GM12878 (cell line): ENCODE data around the gene CSRP1. TPM values are rescaled to one million over a fixed set of nuclear protein-coding genes. Genes with fewer than 3 reads are reported as not detected.

Source experiments
- BHLHE40 ChIP-seq, 2 experiments: fragments of 450-650 bp in 1 of 2; IDR thresholded peaks; 2 replicates each; pipeline ENCODE4 v1.6.1; 2011 to 2017; ENCODE audit warnings: low read depth in 2 of 2, borderline replicate concordance in 1 of 2, improper control_type of control experiment in 1 of 2, low read length in 1 of 2, mild to moderate bottlenecking in 1 of 2
- DPF2 ChIP-seq: fragments of 450-650 bp; IDR thresholded peaks from 2 replicates; pipeline ENCODE4 v1.6.1; 2017; ENCODE audit warnings: mild to moderate bottlenecking
- ELK1 ChIP-seq: IDR thresholded peaks from 2 replicates; pipeline ENCODE4 v1.6.1; 2012; ENCODE audit warnings: low read depth, low read length, improper control_type of control experiment
- ETV6 ChIP-seq, 2 experiments: fragments of 450-650 bp in 1 of 2; IDR thresholded peaks in 1 of 2; conservative IDR thresholded peaks in 1 of 2; 2 replicates each; pipeline ENCODE4 v1.6.1; 2014; ENCODE audit warnings: antibody characterized with exemption in 1 of 2, borderline replicate concordance in 1 of 2, low read depth in 1 of 2, mild to moderate bottlenecking in 1 of 2, moderate library complexity in 1 of 2
- KAT2A ChIP-seq: conservative IDR thresholded peaks from 2 replicates; pipeline ENCODE4 v1.6.1; 2011; ENCODE audit warnings: low read depth, low read length; ENCODE audit not compliant: control insufficient read depth
- KDM1A ChIP-seq: fragments of 200-600 bp; sonication (generic); IDR thresholded peaks from 2 replicates; pipeline ENCODE4 v1.6.1; 2016; ENCODE audit warnings: borderline replicate concordance
- LARP7 ChIP-seq: fragments of 450-650 bp; IDR thresholded peaks from 2 replicates; pipeline ENCODE4 v1.6.1; 2017; ENCODE audit warnings: mild to moderate bottlenecking
- MXI1 ChIP-seq: fragments of 150-350 bp; IDR thresholded peaks from 2 replicates; pipeline ENCODE4 v1.6.1; 2011; ENCODE audit warnings: low read depth, mild to moderate bottlenecking, inconsistent platforms, low read length, improper control_type of control experiment
- NR2F1 ChIP-seq: fragments of 450-650 bp; conservative IDR thresholded peaks from 2 replicates; pipeline ENCODE4 v1.6.1; 2017; ENCODE audit warnings: mild to moderate bottlenecking
- POU2F2 ChIP-seq: IDR thresholded peaks from 3 replicates; pipeline ENCODE4 v1.6.1; 2011; ENCODE audit warnings: low read depth, mild to moderate bottlenecking, low read length, borderline replicate concordance
- RCOR1 ChIP-seq: conservative IDR thresholded peaks from 2 replicates; pipeline ENCODE4 v1.6.1; 2012; ENCODE audit warnings: low read depth, low read length, improper control_type of control experiment
- RELB ChIP-seq: fragments of 450-650 bp; IDR thresholded peaks from 2 replicates; pipeline ENCODE4 v1.6.1; 2017; ENCODE audit warnings: low read depth, mild to moderate bottlenecking, moderate library complexity
- RFX5 ChIP-seq: IDR thresholded peaks from 2 replicates; pipeline ENCODE4 v1.6.1; 2011; ENCODE audit warnings: low read depth, low read length, improper control_type of control experiment
- SMAD5 ChIP-seq: IDR thresholded peaks from 2 replicates; pipeline ENCODE4 v1.6.1; 2016; ENCODE audit warnings: antibody characterized with exemption, low read depth
- SPI1 ChIP-seq: IDR thresholded peaks from 2 replicates; pipeline ENCODE4 v1.6.1; 2011; ENCODE audit warnings: low read depth, mild to moderate bottlenecking, low read length, moderate library complexity, borderline replicate concordance; ENCODE audit not compliant: insufficient read depth
- TCF3 ChIP-seq: IDR thresholded peaks from 2 replicates; pipeline ENCODE4 v1.6.1; 2012; ENCODE audit warnings: low read depth, mild to moderate bottlenecking, low read length, borderline replicate concordance; ENCODE audit not compliant: insufficient read depth
- TCF7 ChIP-seq: IDR thresholded peaks from 2 replicates; pipeline ENCODE4 v1.6.1; 2014; ENCODE audit warnings: antibody characterized with exemption, borderline replicate concordance
- ZBED1 ChIP-seq: IDR thresholded peaks from 2 replicates; pipeline ENCODE4 v1.6.1; 2016; ENCODE audit warnings: borderline replicate concordance
- ZNF217 ChIP-seq: fragments of 450-650 bp; IDR thresholded peaks from 2 replicates; pipeline ENCODE4 v1.6.1; 2017; ENCODE audit warnings: antibody characterized with exemption, mild to moderate bottlenecking
- polyA plus RNA-seq, 11 experiments: library from polyadenylated mRNA; depleted of rRNA in 4 of 11; unstranded in 6 of 11; stranded (reverse) in 5 of 11; fragments of >200 nt; fragmentation: Nextera tagmentation in 4 of 11; fragmentation: Illumina TruSeq in 1 of 11; extraction: Ambion mirVana in 4 of 11; extraction: Trizol in 1 of 11; gene quantifications; 1 replicate in 1 of 11; 2 replicates in 10 of 11; pipeline versions ENCODE4 v1.2.1 to v1.2.3, GENCODE V29; 2011 to 2016; ENCODE audit warnings: inconsistent platforms in 2 of 11, missing spikeins in 2 of 11, low read depth in 1 of 11
- total RNA-seq, 4 experiments: library from RNA; depleted of rRNA in 3 of 4; stranded (reverse); fragments of >200 nt in 3 of 4; fragmentation: Illumina TruSeq in 1 of 4; extraction: Trizol in 1 of 4; gene quantifications; 2 replicates each; pipeline versions ENCODE4 v1.2.1 to v1.2.3, GENCODE V29; 2013 to 2021
- TF ChIP-seq, protein P1 (sequence below): fragments of 450-650 bp; IDR thresholded peaks from 2 replicates; pipeline ENCODE4 v1.6.1; 2014; ENCODE audit warnings: mild to moderate bottlenecking
- TF ChIP-seq, protein P2 (sequence below), 3 experiments: IDR thresholded peaks in 2 of 3; conservative IDR thresholded peaks in 1 of 3; 2 replicates each; pipeline ENCODE4 v1.5.1; 2011; ENCODE audit warnings: low read depth in 3 of 3, low read length in 3 of 3, mild to moderate bottlenecking in 3 of 3, control low read depth in 2 of 3, moderate library complexity in 2 of 3, inconsistent platforms in 1 of 3, mixed read lengths in 1 of 3; ENCODE audit not compliant: control insufficient read depth in 2 of 3, insufficient read depth in 1 of 3; ENCODE audit errors: extremely low read depth in 1 of 3

The CSRP1 gene
- total and polyA plus RNA-seq, 10 of the 15 experiments (the other 5 are each of a cell fraction or from before 2014, with no cell fraction given), result 23.4 to 99.2 (median 80.7) TPM

- TF ChIP-seq ZBED1, result no peak
- TF ChIP-seq, protein P1, sequence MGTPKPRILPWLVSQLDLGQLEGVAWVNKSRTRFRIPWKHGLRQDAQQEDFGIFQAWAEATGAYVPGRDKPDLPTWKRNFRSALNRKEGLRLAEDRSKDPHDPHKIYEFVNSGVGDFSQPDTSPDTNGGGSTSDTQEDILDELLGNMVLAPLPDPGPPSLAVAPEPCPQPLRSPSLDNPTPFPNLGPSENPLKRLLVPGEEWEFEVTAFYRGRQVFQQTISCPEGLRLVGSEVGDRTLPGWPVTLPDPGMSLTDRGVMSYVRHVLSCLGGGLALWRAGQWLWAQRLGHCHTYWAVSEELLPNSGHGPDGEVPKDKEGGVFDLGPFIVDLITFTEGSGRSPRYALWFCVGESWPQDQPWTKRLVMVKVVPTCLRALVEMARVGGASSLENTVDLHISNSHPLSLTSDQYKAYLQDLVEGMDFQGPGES, result no peak
- TF ChIP-seq RCOR1, result no peak
- peak; percentile 98 for TF ChIP-seq NR2F1
- no peak for TF ChIP-seq TCF7
- TF ChIP-seq ELK1, result no peak
- TF ChIP-seq POU2F2, result 0 out of 3 replicates have a peak, but pooled peaks have one; percentile 8
- TF ChIP-seq ETV6 (conservative IDR thresholded peaks at IDR 0.05 in 1 of 2, IDR thresholded peaks at IDR 0.05 in 1 of 2; ENCODE audit: borderline replicate concordance in 1 of 2, low read depth in 1 of 2), result no peak
- peak; percentile 94 for TF ChIP-seq DPF2
- no peak for TF ChIP-seq SMAD5
- TF ChIP-seq TCF3, result peak; percentile 77; the same call in 1 of the 2 replicates
- TF ChIP-seq ZNF217, result peak; percentile 51; the same call in 1 of the 2 replicates
- TF ChIP-seq RELB, result 0 out of 2 replicates have a peak, but pooled peaks have one; percentile 39
- no peak for TF ChIP-seq SPI1
- peak; percentile 79 for TF ChIP-seq MXI1
- TF ChIP-seq LARP7, result peak; percentile 97
- peak in 1 of 2 experiments; percentile 98; a peak in 2 of 4 replicates for TF ChIP-seq BHLHE40 (IDR thresholded peaks at IDR 0.05; ENCODE audit: borderline replicate concordance in 1 of 2, low read depth in 2 of 2, low read length in 1 of 2)
- TF ChIP-seq RFX5, result no peak
- no peak for TF ChIP-seq KAT2A
- TF ChIP-seq KDM1A, result no peak
- TF ChIP-seq, protein P2, sequence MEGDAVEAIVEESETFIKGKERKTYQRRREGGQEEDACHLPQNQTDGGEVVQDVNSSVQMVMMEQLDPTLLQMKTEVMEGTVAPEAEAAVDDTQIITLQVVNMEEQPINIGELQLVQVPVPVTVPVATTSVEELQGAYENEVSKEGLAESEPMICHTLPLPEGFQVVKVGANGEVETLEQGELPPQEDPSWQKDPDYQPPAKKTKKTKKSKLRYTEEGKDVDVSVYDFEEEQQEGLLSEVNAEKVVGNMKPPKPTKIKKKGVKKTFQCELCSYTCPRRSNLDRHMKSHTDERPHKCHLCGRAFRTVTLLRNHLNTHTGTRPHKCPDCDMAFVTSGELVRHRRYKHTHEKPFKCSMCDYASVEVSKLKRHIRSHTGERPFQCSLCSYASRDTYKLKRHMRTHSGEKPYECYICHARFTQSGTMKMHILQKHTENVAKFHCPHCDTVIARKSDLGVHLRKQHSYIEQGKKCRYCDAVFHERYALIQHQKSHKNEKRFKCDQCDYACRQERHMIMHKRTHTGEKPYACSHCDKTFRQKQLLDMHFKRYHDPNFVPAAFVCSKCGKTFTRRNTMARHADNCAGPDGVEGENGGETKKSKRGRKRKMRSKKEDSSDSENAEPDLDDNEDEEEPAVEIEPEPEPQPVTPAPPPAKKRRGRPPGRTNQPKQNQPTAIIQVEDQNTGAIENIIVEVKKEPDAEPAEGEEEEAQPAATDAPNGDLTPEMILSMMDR (IDR thresholded peaks at IDR 0.05 in 2 of 3, conservative IDR thresholded peaks at IDR 0.05 in 1 of 3; ENCODE audit: control insufficient read depth in 2 of 3, extremely low read depth in 1 of 3, insufficient read depth in 1 of 3, low read depth in 3 of 3, low read length in 3 of 3), result peak in 1 of 3 experiments; percentile 21; a peak in 1 of 6 replicates
Observed at GRCh38 chr1:201506557-201507359, at the start of gene CSRP1 (continued).
